Measurements from ENCODE around the gene RAD1.

DNA sequence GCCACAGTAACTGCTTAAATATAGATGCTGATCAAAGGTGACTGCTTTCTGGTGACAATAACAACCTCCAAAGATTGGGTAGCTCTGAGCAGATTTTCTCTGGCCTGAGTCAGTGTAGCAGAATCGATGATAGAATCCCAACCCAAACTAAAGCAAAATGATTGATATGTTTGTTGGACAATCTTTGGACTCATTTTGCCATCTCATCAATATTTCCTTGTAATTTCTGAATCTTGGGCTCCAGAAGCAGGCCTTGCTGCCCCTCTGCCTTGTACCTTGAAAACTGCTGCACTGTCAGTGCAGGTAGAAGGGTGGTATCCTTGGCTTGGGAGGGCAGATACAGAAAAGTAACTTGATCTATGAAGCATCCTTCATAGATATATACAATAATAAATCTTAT, 57.4 kb downstream of the RAD1 start:
- TF ChIP-seq, protein P1, sequence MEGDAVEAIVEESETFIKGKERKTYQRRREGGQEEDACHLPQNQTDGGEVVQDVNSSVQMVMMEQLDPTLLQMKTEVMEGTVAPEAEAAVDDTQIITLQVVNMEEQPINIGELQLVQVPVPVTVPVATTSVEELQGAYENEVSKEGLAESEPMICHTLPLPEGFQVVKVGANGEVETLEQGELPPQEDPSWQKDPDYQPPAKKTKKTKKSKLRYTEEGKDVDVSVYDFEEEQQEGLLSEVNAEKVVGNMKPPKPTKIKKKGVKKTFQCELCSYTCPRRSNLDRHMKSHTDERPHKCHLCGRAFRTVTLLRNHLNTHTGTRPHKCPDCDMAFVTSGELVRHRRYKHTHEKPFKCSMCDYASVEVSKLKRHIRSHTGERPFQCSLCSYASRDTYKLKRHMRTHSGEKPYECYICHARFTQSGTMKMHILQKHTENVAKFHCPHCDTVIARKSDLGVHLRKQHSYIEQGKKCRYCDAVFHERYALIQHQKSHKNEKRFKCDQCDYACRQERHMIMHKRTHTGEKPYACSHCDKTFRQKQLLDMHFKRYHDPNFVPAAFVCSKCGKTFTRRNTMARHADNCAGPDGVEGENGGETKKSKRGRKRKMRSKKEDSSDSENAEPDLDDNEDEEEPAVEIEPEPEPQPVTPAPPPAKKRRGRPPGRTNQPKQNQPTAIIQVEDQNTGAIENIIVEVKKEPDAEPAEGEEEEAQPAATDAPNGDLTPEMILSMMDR (conservative IDR thresholded peaks at IDR 0.05 in 1 of 2, IDR thresholded peaks at IDR 0.05 in 1 of 2; ENCODE audit: extremely low read depth in 1 of 2, insufficient read depth in 1 of 2, low read depth in 1 of 2, low read length in 2 of 2), result no peak
- no peak for TF ChIP-seq EZH2 (IDR thresholded peaks at IDR 0.05; ENCODE audit: borderline replicate concordance, low read length)

Measured in mammary epithelial cell (primary cell).